Suprapubic skin (tissue), 4 donors: ENCODE results near the gene RBM5. TPM values are rescaled to one million over a fixed set of nuclear protein-coding genes. Genes with fewer than 3 reads are reported as not detected.

Experiments
- DNase-seq, 2 donors: peaks; one replicate each; pipeline ENCODE4 v3.0.0-alpha.2; 2019; ENCODE audit warnings: low spot score in 2 of 2
- H3K27ac ChIP-seq: fragments of 200-600 bp; sonication (generic); one replicate; pipeline ENCODE4 v1.5.1; 2019
- H3K27me3 ChIP-seq: fragments of 200-600 bp; sonication (generic); one replicate; pipeline ENCODE4 v1.5.1; 2019
- H3K36me3 ChIP-seq: fragments of 200-600 bp; sonication (generic); one replicate; pipeline ENCODE4 v1.5.1; 2019
- H3K4me1 ChIP-seq: fragments of 200-600 bp; sonication (generic); one replicate; pipeline ENCODE4 v1.5.1; 2019
- H3K4me3 ChIP-seq: fragments of 200-600 bp; sonication (generic); one replicate; pipeline ENCODE4 v1.5.1; 2019; ENCODE audit warnings: mild to moderate bottlenecking
- H3K9me3 ChIP-seq: fragments of 200-600 bp; sonication (generic); one replicate; pipeline ENCODE4 v1.5.1; 2019
- CTCF ChIP-seq, 2 donors: fragments of 200-600 bp in 1 of 2; fragments of 450-650 bp in 1 of 2; sonication (generic) in 1 of 2; IDR thresholded peaks; one replicate each; pipeline ENCODE4 v1.5.1; 2016 to 2019; ENCODE audit warnings: antibody characterized with exemption in 2 of 2, mild to moderate bottlenecking in 1 of 2, moderate library complexity in 1 of 2
- EP300 ChIP-seq: sonication (generic); formaldehyde crosslinking; IDR thresholded peaks from one replicate; pipeline ENCODE4 v1.6.1; 2017; ENCODE audit warnings: antibody characterized with exemption
- POLR2A ChIP-seq, 2 donors: fragments of 450-650 bp; IDR thresholded peaks; one replicate each; pipeline ENCODE4 v1.6.1; 2017; ENCODE audit warnings: antibody characterized with exemption in 2 of 2, mild to moderate bottlenecking in 2 of 2, moderate library complexity in 2 of 2
- POLR2AphosphoS5 ChIP-seq, 3 donors: sonication (generic); formaldehyde crosslinking; IDR thresholded peaks; one replicate each; pipeline ENCODE4 v1.6.1; 2017; ENCODE audit warnings: antibody characterized with exemption in 3 of 3
- WGBS: methylation state at CpG from one replicate; pipeline ENCODE4 v1.1.5; 2018; 5-methylcytosine and 5-hydroxymethylcytosine counted together
- total RNA-seq, 4 donors: library from RNA; depleted of rRNA; stranded (reverse); fragments of >200 nt; gene quantifications; one replicate each; pipeline ENCODE4 v1.1.0, GENCODE V29; 2016

RBM5 gene
- total RNA-seq, 4 donors from 2014 or later = 129 to 681 (median 208) TPM

GRCh38 chr3:50153782-50154475, 65.2 kb downstream of the RBM5 start:
- Histone ChIP-seq H3K36me3 (no peaks in the 10 kb centered on the region), H3K27ac (no peak overlapping the region), H3K4me3 (peak overlapping the region; percentile 64), H3K9me3 (no peaks in the 10 kb centered on the region), H3K27me3 (peaks cover 7% of the 10 kb centered on the region), H3K4me1 (peaks cover 79% of the 10 kb centered on the region)
- 82% methylated on average over 5 of the region's 9 CpGs for WGBS
- TF ChIP-seq EP300 (no peak), POLR2AphosphoS5 (IDR thresholded peaks at IDR 0.05) (no peak), POLR2A (IDR thresholded peaks at IDR 0.05) (no peak), CTCF (IDR thresholded peaks at IDR 0.05) (no peak)
- no peak for DNase-seq

DNA sequence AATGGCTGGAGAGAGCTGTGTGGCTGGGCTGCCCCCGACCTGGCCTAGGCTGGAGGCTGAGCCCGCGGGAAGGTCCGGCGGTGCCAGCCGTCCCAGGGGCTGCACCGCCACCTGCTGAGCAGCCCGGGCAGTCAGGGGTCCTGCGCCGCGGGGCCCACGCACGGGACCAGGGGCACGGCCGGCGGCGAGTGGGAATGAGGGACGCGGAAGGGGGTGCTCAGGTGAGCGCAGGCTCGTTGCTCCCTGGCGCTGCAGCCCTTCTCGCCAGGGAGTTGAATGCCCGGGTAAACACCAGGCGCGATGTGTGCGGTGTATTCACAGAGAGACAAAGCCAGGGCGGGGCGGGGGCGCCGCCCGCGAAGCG, 65.7 kb downstream of the RBM5 start:
- TF ChIP-seq POLR2AphosphoS5 (IDR thresholded peaks at IDR 0.05) (no peak), CTCF (IDR thresholded peaks at IDR 0.05) (no peak), POLR2A (IDR thresholded peaks at IDR 0.05) (no peak), EP300 (no peak)
- H3K27me3 ChIP-seq = peaks cover 7% of the 10 kb centered on the region
- H3K4me3 ChIP-seq = peak overlapping the region; percentile 64
- no peaks in the 10 kb centered on the region for H3K36me3 ChIP-seq
- WGBS = 60% methylated on average over 1 of the region's 34 CpGs
- H3K9me3 ChIP-seq = no peaks in the 10 kb centered on the region
- no peak overlapping the region for H3K27ac ChIP-seq
- H3K4me1 ChIP-seq = peaks cover 82% of the 10 kb centered on the region
- DNase-seq = no peak

- DNase-seq = no peak
- Histone ChIP-seq H3K4me3 (peak within 1 kb of the TSS; percentile 64), H3K9me3 (no peaks in the 10 kb centered on the region), H3K27ac (peak within 1 kb of the TSS; percentile 90), H3K36me3 (no peaks in the 10 kb centered on the region), H3K4me1 (peaks cover 87% of the 10 kb centered on the region), H3K27me3 (peaks cover 7% of the 10 kb centered on the region)
- no CpG with 5 or more reads among the region's 98 CpGs for WGBS
- no peak for TF ChIP-seq CTCF (IDR thresholded peaks at IDR 0.05)
- TF ChIP-seq POLR2AphosphoS5 (IDR thresholded peaks at IDR 0.05) = no peak
- TF ChIP-seq POLR2A (IDR thresholded peaks at IDR 0.05) = no peak
Measured at GRCh38 chr3:50154840-50155490, 66.2 kb downstream of the RBM5 start, which contains the start of gene SEMA3F. Gene SEMA3F (plus strand): TSS chr3:50155324. CDS start chr3:50159623, 4,299 bp downstream.

- TF ChIP-seq POLR2A (IDR thresholded peaks at IDR 0.05) = no peak
- no peak for TF ChIP-seq POLR2AphosphoS5 (IDR thresholded peaks at IDR 0.05)
- no peak for TF ChIP-seq CTCF (IDR thresholded peaks at IDR 0.05)
- no peak for TF ChIP-seq EP300
- Histone ChIP-seq H3K27me3 (peaks cover 7% of the 10 kb centered on the region), H3K36me3 (no peaks in the 10 kb centered on the region), H3K9me3 (no peaks in the 10 kb centered on the region), H3K4me1 (peaks cover 87% of the 10 kb centered on the region), H3K27ac (peak overlapping the region; percentile 90), H3K4me3 (peak overlapping the region; percentile 64)
- 0% methylated on average over 1 of the region's 37 CpGs for WGBS
- no peak for DNase-seq
Measured at GRCh38 chr3:50155491-50155878, 66.8 kb downstream of the RBM5 start.

- peak overlapping the region; percentile 90 for H3K27ac ChIP-seq
- H3K9me3 ChIP-seq = no peaks in the 10 kb centered on the region
- no peaks in the 10 kb centered on the region for H3K36me3 ChIP-seq
- TF ChIP-seq CTCF (IDR thresholded peaks at IDR 0.05) (no peak), EP300 (no peak), POLR2AphosphoS5 (IDR thresholded peaks at IDR 0.05) (no peak), POLR2A (IDR thresholded peaks at IDR 0.05) (no peak)
- H3K4me1 ChIP-seq = peaks cover 87% of the 10 kb centered on the region
- 12% methylated on average over 13 of the region's 13 CpGs for WGBS
- H3K27me3 ChIP-seq = peaks cover 7% of the 10 kb centered on the region
- no peak for DNase-seq
- H3K4me3 ChIP-seq = peak overlapping the region; percentile 64
Measured at GRCh38 chr3:50155891-50156290, 67.2 kb downstream of the RBM5 start.
